Heart left ventricle (tissue), 13 donors: ENCODE data around the gene NFE2.

Experiments
- POLR2A ChIP-seq, 2 donors: fragments of 450-650 bp; IDR thresholded peaks; one replicate each; pipeline ENCODE4 v1.6.1; 2017; ENCODE audit warnings: antibody characterized with exemption in 2 of 2, mild to moderate bottlenecking in 2 of 2, moderate library complexity in 2 of 2
- TF ChIP-seq, protein P1 (sequence below), 12 donors: fragments of 200-600 bp; sonication (generic) in 4 of 12; IDR thresholded peaks; one replicate each; pipeline versions ENCODE4 v1.5.0 to v1.8.0; 2018 to 2022; ENCODE audit warnings: antibody characterized with exemption in 12 of 12, mild to moderate bottlenecking in 5 of 12
- donor health status: ischemic (EF 13 %, LVEDD 7.1; RV severe dilation, severe dysfunction).
- donor health status: DM: no; HTN: yes; CAD: no.
- donor health status: DM: no; HTN: no; CAD: no.
- donor health status: ischemic (EF 25% LVEDD 6.9; RV normal size, moderate dysfunction).
- donor health status: ischemic (EF 25% LVEDD 5.7; RV mildly dilated, moderate dysfunction).
- donor health status: ischemic (EF 35%, LVEDD 5.7; RV mildly dilated, moderate dysfunction).
- donor health status: nonischemic (EF 11% LVEDD 7.7; RV severe dilation, severe dysfunction).
- donor health status: DM: yes; HTN: yes; CAD: no.
- donor health status: PGD.
- donor health status: ischemic (EF 29% LVEDD 5.4; RV normal size, mild dysfunction).
- donor health status: nonischemic (EF 23%, LVEDD 6.1; RV moderate dilation, normal function).

DNA sequence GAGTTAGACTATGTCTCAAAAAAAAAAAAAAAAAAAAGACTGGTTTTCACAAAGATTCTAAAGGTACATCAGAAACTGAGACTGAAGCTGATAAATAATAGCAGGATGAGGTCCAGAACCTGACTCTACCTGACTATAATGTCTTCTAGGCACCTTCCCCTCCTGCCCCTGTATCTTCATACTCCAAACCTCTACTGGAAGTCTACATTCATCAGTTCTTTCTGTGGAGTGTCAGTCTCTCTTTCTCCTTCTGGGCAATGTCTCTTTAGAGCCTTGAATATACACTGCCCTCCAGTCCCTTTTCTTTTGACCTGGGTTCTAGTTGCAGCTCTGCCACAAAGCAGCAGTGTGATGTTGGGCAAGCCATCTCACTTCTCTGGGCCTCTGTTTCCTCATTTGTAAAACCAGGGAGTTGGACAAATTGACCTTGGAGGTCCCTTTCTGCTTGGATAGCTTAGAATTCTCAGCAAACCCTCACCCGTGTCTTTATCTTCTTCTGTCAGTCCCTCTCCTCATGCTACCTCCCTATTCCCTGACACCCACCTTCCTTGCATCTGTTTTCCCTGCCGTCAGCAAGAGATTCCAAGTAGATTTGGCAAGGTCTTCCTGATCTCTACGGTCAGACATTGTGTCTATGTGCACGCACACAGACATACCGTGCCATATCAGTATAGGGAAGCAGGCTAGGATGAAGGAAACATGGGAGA, 4.3 kb downstream of the NFE2 start:
- TF ChIP-seq POLR2A (IDR thresholded peaks at IDR 0.05): no peak
- TF ChIP-seq, protein P1, sequence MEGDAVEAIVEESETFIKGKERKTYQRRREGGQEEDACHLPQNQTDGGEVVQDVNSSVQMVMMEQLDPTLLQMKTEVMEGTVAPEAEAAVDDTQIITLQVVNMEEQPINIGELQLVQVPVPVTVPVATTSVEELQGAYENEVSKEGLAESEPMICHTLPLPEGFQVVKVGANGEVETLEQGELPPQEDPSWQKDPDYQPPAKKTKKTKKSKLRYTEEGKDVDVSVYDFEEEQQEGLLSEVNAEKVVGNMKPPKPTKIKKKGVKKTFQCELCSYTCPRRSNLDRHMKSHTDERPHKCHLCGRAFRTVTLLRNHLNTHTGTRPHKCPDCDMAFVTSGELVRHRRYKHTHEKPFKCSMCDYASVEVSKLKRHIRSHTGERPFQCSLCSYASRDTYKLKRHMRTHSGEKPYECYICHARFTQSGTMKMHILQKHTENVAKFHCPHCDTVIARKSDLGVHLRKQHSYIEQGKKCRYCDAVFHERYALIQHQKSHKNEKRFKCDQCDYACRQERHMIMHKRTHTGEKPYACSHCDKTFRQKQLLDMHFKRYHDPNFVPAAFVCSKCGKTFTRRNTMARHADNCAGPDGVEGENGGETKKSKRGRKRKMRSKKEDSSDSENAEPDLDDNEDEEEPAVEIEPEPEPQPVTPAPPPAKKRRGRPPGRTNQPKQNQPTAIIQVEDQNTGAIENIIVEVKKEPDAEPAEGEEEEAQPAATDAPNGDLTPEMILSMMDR (IDR thresholded peaks at IDR 0.05): no peak
